Heart left ventricle (tissue), 16 donors: ENCODE data around the gene NFIB. TPM values are rescaled to one million over a fixed set of nuclear protein-coding genes. Genes with fewer than 3 reads are reported as not detected.

ENCODE experiments used
- ATAC-seq, 4 donors: fragments of 200-7000 bp; cut with Tn5 transposase; one replicate each; pipeline ENCODE4 v1.9.1; 2020 to 2022; ENCODE audit warnings: moderate library complexity in 4 of 4, mild to moderate bottlenecking in 3 of 4, moderate number of reproducible peaks in 1 of 4
- DNase-seq, 5 donors: peaks; one replicate each; pipeline ENCODE4 v3.0.0-alpha.2; 2020
- H3K27ac ChIP-seq, 12 donors: fragments of 200-600 bp; sonication (generic) in 4 of 12; one replicate each; pipeline versions ENCODE4 v1.5.0 to v1.8.0; 2016 to 2022; ENCODE audit warnings: mild to moderate bottlenecking in 2 of 12
- H3K27me3 ChIP-seq, 9 donors: fragments of 200-600 bp; sonication (generic) in 2 of 9; one replicate each; pipeline versions ENCODE4 v1.5.1 to v1.8.0; 2016 to 2022; ENCODE audit warnings: mild to moderate bottlenecking in 3 of 9
- H3K36me3 ChIP-seq, 9 donors: fragments of 200-600 bp; sonication (generic) in 2 of 9; one replicate each; pipeline versions ENCODE4 v1.5.0 to v1.8.0; 2018 to 2022; ENCODE audit warnings: mild to moderate bottlenecking in 2 of 9
- H3K4me1 ChIP-seq, 12 donors: fragments of 200-600 bp; sonication (generic) in 4 of 12; one replicate each; pipeline versions ENCODE4 v1.5.0 to v1.8.0; 2016 to 2022; ENCODE audit warnings: mild to moderate bottlenecking in 3 of 12
- H3K4me3 ChIP-seq, 12 donors: fragments of 200-600 bp; sonication (generic) in 4 of 12; one replicate each; pipeline versions ENCODE4 v1.5.0 to v1.8.0; 2017 to 2022; ENCODE audit warnings: mild to moderate bottlenecking in 9 of 12, moderate library complexity in 4 of 12
- H3K9me3 ChIP-seq, 12 donors: fragments of 200-600 bp; sonication (generic) in 4 of 12; one replicate each; pipeline versions ENCODE4 v1.5.0 to v1.8.0; 2016 to 2022; ENCODE audit warnings: mild to moderate bottlenecking in 1 of 12
- CTCF ChIP-seq, 12 donors: fragments of 200-600 bp; sonication (generic) in 4 of 12; IDR thresholded peaks; one replicate each; pipeline versions ENCODE4 v1.5.0 to v1.8.0; 2018 to 2022; ENCODE audit warnings: antibody characterized with exemption in 12 of 12, mild to moderate bottlenecking in 5 of 12
- POLR2A ChIP-seq, 2 donors: fragments of 450-650 bp; IDR thresholded peaks; one replicate each; pipeline ENCODE4 v1.6.1; 2017; ENCODE audit warnings: antibody characterized with exemption in 2 of 2, mild to moderate bottlenecking in 2 of 2, moderate library complexity in 2 of 2
- WGBS, 4 donors: extraction: QIAGEN DNeasy Blood & Tissue Kit in 2 of 4; methylation state at CpG; one replicate each; pipeline versions ENCODE4 v1.1.5 to v1.1.7; 2013 to 2018; 5-methylcytosine and 5-hydroxymethylcytosine counted together
- intact Hi-C, 10 donors: fragments of 100-400 bp; cut with DNase I; formaldehyde crosslinking; loops; one replicate each; pipeline versions ENCODE4 v1.11.1 to v1.14.2; 2022
- polyA plus RNA-seq, 2 donors: library from polyadenylated mRNA; stranded (reverse); fragments of 200-250 nt; gene quantifications; one replicate each; pipeline ENCODE4 v1.2.3, GENCODE V29; 2013
- total RNA-seq, 9 donors: library from RNA; depleted of rRNA in 2 of 9; stranded (reverse); fragments of >200 nt in 2 of 9; fragmentation: NEBNext Ultra II Directional in 3 of 9; extraction: Animal tissue kit (Norgen Biotek cat#: 25700) in 3 of 9; gene quantifications; one replicate each; pipeline versions ENCODE4 v1.1.0 to v1.2.4, GENCODE V29; 2016 to 2023
- donor health status: ischemic (EF 13 %, LVEDD 7.1; RV severe dilation, severe dysfunction).
- donor health status: healthy with polysubstance abuse.
- donor health status: DM: no; HTN: yes; CAD: no.
- donor health status: DM: no; HTN: no; CAD: no.
- donor health status: ischemic (EF 25% LVEDD 6.9; RV normal size, moderate dysfunction).
- donor health status: ischemic (EF 25% LVEDD 5.7; RV mildly dilated, moderate dysfunction).
- donor health status: healthy.
- donor health status: DM: yes; HTN: yes; CAD: no.
- donor health status: ischemic (EF 35%, LVEDD 5.7; RV mildly dilated, moderate dysfunction).
- donor health status: nonischemic (EF 11% LVEDD 7.7; RV severe dilation, severe dysfunction).
- donor health status: DM: yes; HTN: yes; CAD: no.
- donor health status: PGD.
- donor health status: ischemic (EF 29% LVEDD 5.4; RV normal size, mild dysfunction).
- donor health status: nonischemic (EF 23%, LVEDD 6.1; RV moderate dilation, normal function).

Gene NFIB
- total and polyA plus RNA-seq, 11 donors, result 24.5 to 148 (median 98.2) TPM

- ATAC-seq, result no peak
These were observed 98.3 kb downstream of the NFIB start for GRCh38 chr9:14215614-14216013.

GRCh38 chr9:14214693-14215092 lies 99.2 kb downstream of the NFIB start:
- H3K4me1 ChIP-seq, result peaks cover 4 to 88% (median 64%) of the 10 kb centered on the region in 12 donors
- no peak overlapping the region for H3K4me3 ChIP-seq
- WGBS, 4 donors, result 68 to 82% (median 76%) methylated on average over 2 of the region's 2 CpGs
- no peaks in the 10 kb centered on the region for H3K27me3 ChIP-seq
- H3K9me3 ChIP-seq, result no peaks in the 10 kb centered on the region
- peak overlapping the region in 1 of 12 donors; percentile 3 for H3K27ac ChIP-seq
- DNase-seq (no peak), ATAC-seq (no peak)
- intact Hi-C loops, result loop anchor here in 1 of 10 donors (5.0 kb wide), 1 partner anchor 57 kb away; no protein-coding TSS in a partner anchor
- TF ChIP-seq CTCF (IDR thresholded peaks at IDR 0.05) (no peak), POLR2A (IDR thresholded peaks at IDR 0.05) (no peak)
- H3K36me3 ChIP-seq, result no peaks in the 10 kb centered on the region

More at GRCh38 chr9:14215614-14216013, 98.3 kb downstream of the NFIB start:
- Histone ChIP-seq H3K27me3 (no peaks in the 10 kb centered on the region), H3K4me3 (no peak overlapping the region), H3K36me3 (no peaks in the 10 kb centered on the region), H3K27ac (no peak overlapping the region), H3K4me1 (peaks cover 7 to 88% (median 67%) of the 10 kb centered on the region in 12 donors), H3K9me3 (no peaks in the 10 kb centered on the region)
- TF ChIP-seq POLR2A (IDR thresholded peaks at IDR 0.05) (no peak), CTCF (IDR thresholded peaks at IDR 0.05) (no peak)
- WGBS, 4 donors, result 78 to 89% (median 78%) methylated on average over 1 of the region's 1 CpG
- no peak for DNase-seq
- intact Hi-C loops, result no loop called here

DNA sequence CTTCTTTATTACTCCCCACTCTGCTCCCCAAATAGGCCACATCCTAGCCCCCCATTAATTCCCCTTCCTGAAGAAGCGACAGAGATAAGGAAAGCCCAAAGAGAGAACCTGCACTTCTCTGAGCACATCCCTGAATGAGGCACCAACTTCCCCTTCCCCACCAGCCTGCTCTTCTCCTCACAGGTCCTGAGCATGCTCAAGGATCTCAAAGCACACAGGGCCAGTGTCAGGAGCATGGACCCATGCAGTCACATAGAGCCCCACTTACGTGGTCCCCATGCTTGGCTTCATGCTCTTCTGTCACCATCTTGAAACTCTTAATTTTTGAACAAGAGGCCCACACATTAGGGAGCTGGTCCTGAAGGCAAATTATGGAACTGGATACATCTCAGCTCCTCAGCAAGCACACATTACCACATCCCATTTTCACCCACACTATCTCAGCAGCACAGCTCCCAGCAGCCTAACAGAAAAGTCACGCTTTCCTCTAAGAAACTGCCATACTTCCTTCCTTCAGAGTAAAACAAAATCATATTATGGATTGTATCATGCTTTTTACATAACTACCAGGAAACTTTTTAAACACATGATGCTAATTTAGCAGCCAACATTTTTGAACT lies 99.8 kb downstream of the NFIB start:
- Histone ChIP-seq H3K4me1 (peaks cover 7 to 88% (median 65%) of the 10 kb centered on the region in 12 donors), H3K9me3 (no peaks in the 10 kb centered on the region), H3K4me3 (no peak overlapping the region), H3K27me3 (no peaks in the 10 kb centered on the region), H3K27ac (peak overlapping the region in 1 of 12 donors; percentile 3), H3K36me3 (no peaks in the 10 kb centered on the region)
- WGBS, 4 donors, result 78 to 87% (median 85%) methylated on average over 3 of the region's 3 CpGs
- DNase-seq, result no peak
- peak in 1 of 4 donors; percentile 21 for ATAC-seq
- intact Hi-C loops, result loop anchor here in 1 of 10 donors (5.0 kb wide), 1 partner anchor 57 kb away; no protein-coding TSS in a partner anchor
- TF ChIP-seq CTCF (IDR thresholded peaks at IDR 0.05) (no peak), POLR2A (IDR thresholded peaks at IDR 0.05) (no peak)

DNA sequence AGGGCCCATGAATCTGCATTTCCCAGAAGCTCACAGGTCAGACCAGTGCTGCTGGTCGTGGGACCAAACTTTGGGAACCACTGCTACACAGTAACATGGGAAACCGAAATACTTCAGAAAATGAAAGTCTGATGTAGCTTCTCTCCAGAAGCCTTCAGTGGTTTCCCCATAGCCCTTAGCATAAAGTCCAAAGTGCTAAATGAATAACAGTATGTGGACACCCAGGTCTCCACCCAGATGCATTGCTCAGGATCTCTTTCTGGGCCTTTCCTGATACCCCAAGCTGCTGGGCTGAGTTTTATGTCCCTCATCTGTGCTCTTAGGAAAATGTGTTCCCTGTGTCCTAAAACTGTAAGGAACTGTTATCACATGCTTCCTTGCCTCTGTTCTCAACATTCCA lies 100.4 kb downstream of the NFIB start:
- Histone ChIP-seq H3K4me3 (no peak overlapping the region), H3K9me3 (no peaks in the 10 kb centered on the region), H3K4me1 (peaks cover 7 to 88% (median 67%) of the 10 kb centered on the region in 12 donors), H3K36me3 (no peaks in the 10 kb centered on the region), H3K27ac (peak overlapping the region in 2 of 12 donors; percentile 4 to 14), H3K27me3 (no peaks in the 10 kb centered on the region)
- 86 to 100% (median 91%) methylated on average over 2 of the region's 2 CpGs for WGBS, 4 donors
- ATAC-seq (peak in 2 of 4 donors; percentile 18 to 35), DNase-seq (no peak)
- intact Hi-C loops, result loop anchor here in 1 of 10 donors (5.0 kb wide), 1 partner anchor 56 kb away; no protein-coding TSS in a partner anchor
- TF ChIP-seq CTCF (IDR thresholded peaks at IDR 0.05) (no peak), POLR2A (IDR thresholded peaks at IDR 0.05) (no peak)
